ENCODE measurements around the gene ATP1B2.

ATP1B2 gene

GRCh38 chr17:7667656-7668406 lies 17.1 kb downstream of the ATP1B2 start:
- H3K4me2 ChIP-seq (ENCODE audit: insufficient read depth, low read length), result no peak overlapping the region
- H3K36me3 ChIP-seq (ENCODE audit: insufficient read depth, low read length), result peaks cover 60% of the 10 kb centered on the region
- no peaks in the 10 kb centered on the region for H3K9me3 ChIP-seq (ENCODE audit: insufficient read depth, low read length, severe bottlenecking)
- no peaks in the 10 kb centered on the region for H3K79me2 ChIP-seq (ENCODE audit: insufficient read depth, low read length)
- TF ChIP-seq CTCF (IDR thresholded peaks at IDR 0.05; ENCODE audit: borderline replicate concordance, extremely low read depth, low read length, poor library complexity, severe bottlenecking) (no peak), EZH2 (IDR thresholded peaks at IDR 0.05; ENCODE audit: borderline replicate concordance, low read depth, low read length, severe bottlenecking) (no peak)
- no peak overlapping the region for H3K27ac ChIP-seq (ENCODE audit: low read length)
- no peaks in the 10 kb centered on the region for H3K4me1 ChIP-seq (ENCODE audit: insufficient read depth, low read length)
- no peak overlapping the region for H2AFZ ChIP-seq (ENCODE audit: low read depth, low read length)
- no peaks in the 10 kb centered on the region for H3K27me3 ChIP-seq (ENCODE audit: insufficient read depth, low read length, poor library complexity)
- H4K20me1 ChIP-seq (ENCODE audit: insufficient read depth, low read length), result 0 out of 2 replicates have a peak, but pooled peaks cover 3% of the 10 kb centered on the region
- H3K9ac ChIP-seq (ENCODE audit: low read depth, low read length), result no peak overlapping the region
- no peak for DNase-seq
- H3K4me3 ChIP-seq (ENCODE audit: low read depth in 1 of 2, low read length in 2 of 2), result no peak overlapping the region
- peak; percentile 49; the same call in 2 of the 3 replicates for ATAC-seq (ENCODE audit: insufficient read depth, low read depth)

GRCh38 chr17:7668482-7668881 lies 17.8 kb downstream of the ATP1B2 start:
- Histone ChIP-seq H3K27me3 (ENCODE audit: insufficient read depth, low read length, poor library complexity) (no peaks in the 10 kb centered on the region), H3K27ac (ENCODE audit: low read length) (no peak overlapping the region), H3K4me2 (ENCODE audit: insufficient read depth, low read length) (no peak overlapping the region), H3K79me2 (ENCODE audit: insufficient read depth, low read length) (no peaks in the 10 kb centered on the region), H3K4me1 (ENCODE audit: insufficient read depth, low read length) (no peaks in the 10 kb centered on the region), H3K9ac (ENCODE audit: low read depth, low read length) (no peak overlapping the region), H2AFZ (ENCODE audit: low read depth, low read length) (no peak overlapping the region), H3K36me3 (ENCODE audit: insufficient read depth, low read length) (peaks cover 67% of the 10 kb centered on the region), H3K4me3 (ENCODE audit: low read depth in 1 of 2, low read length in 2 of 2) (no peak overlapping the region), H3K9me3 (ENCODE audit: insufficient read depth, low read length, severe bottlenecking) (peaks cover under 1% of the 10 kb centered on the region), H4K20me1 (ENCODE audit: insufficient read depth, low read length) (0 out of 2 replicates have a peak, but pooled peaks cover 3% of the 10 kb centered on the region)
- ATAC-seq (ENCODE audit: insufficient read depth, low read depth) (no peak), DNase-seq (no peak)
- no peak for TF ChIP-seq CTCF (IDR thresholded peaks at IDR 0.05; ENCODE audit: borderline replicate concordance, extremely low read depth, low read length, poor library complexity, severe bottlenecking)
- TF ChIP-seq EZH2 (IDR thresholded peaks at IDR 0.05; ENCODE audit: borderline replicate concordance, low read depth, low read length, severe bottlenecking), result no peak

- H3K9me3 ChIP-seq (ENCODE audit: insufficient read depth, low read length, severe bottlenecking), result peaks cover 7% of the 10 kb centered on the region
- peaks cover 94% of the 10 kb centered on the region for H3K36me3 ChIP-seq (ENCODE audit: insufficient read depth, low read length)
- ATAC-seq (ENCODE audit: insufficient read depth, low read depth), result no peak; the same call in 2 of the 3 replicates
- no peaks in the 10 kb centered on the region for H3K4me1 ChIP-seq (ENCODE audit: insufficient read depth, low read length)
- peaks cover 17% of the 10 kb centered on the region for H3K79me2 ChIP-seq (ENCODE audit: insufficient read depth, low read length)
- no peak overlapping the region for H3K9ac ChIP-seq (ENCODE audit: low read depth, low read length)
- no peak overlapping the region for H3K27ac ChIP-seq (ENCODE audit: low read length)
- H3K27me3 ChIP-seq (ENCODE audit: insufficient read depth, low read length, poor library complexity), result no peaks in the 10 kb centered on the region
- no peak overlapping the region for H3K4me2 ChIP-seq (ENCODE audit: insufficient read depth, low read length)
- H4K20me1 ChIP-seq (ENCODE audit: insufficient read depth, low read length), result peaks cover 21% of the 10 kb centered on the region; the same call in 1 of the 2 replicates
- DNase-seq, result peak; percentile 55
- H3K4me3 ChIP-seq (ENCODE audit: low read depth in 1 of 2, low read length in 2 of 2), result no peak overlapping the region
- TF ChIP-seq EZH2 (IDR thresholded peaks at IDR 0.05; ENCODE audit: borderline replicate concordance, low read depth, low read length, severe bottlenecking) (no peak), CTCF (IDR thresholded peaks at IDR 0.05; ENCODE audit: borderline replicate concordance, extremely low read depth, low read length, poor library complexity, severe bottlenecking) (peak; percentile 75)
- H2AFZ ChIP-seq (ENCODE audit: low read depth, low read length), result no peak overlapping the region
These were observed 22.5 kb downstream of the ATP1B2 start for GRCh38 chr17:7673239-7673638.
